KMS-11 (cell line): ENCODE measurements around the gene NUDT16L1.
A peak's percentile ranks its signal among the peaks of the same experiment; 100 is the strongest.

ENCODE experiments used
- H2AFZ ChIP-seq: fragments of 200-600 bp; sonication (generic); 2 replicates; pipeline ENCODE4 v1.6.1; 2016; ENCODE audit warnings: antibody characterized with exemption, mixed run types, low read depth
- H3K27ac ChIP-seq: fragments of 200-600 bp; sonication (generic); 2 replicates; pipeline ENCODE4 v1.6.1; 2016; ENCODE audit warnings: mild to moderate bottlenecking, mixed run types
- H3K27me3 ChIP-seq: fragments of 200-600 bp; sonication (generic); 2 replicates; pipeline ENCODE4 v1.6.1; 2017; ENCODE audit warnings: mild to moderate bottlenecking, low read depth, mixed run types, moderate library complexity; ENCODE audit not compliant: insufficient read depth
- H3K36me3 ChIP-seq: fragments of 200-600 bp; sonication (generic); 2 replicates; pipeline ENCODE4 v1.6.1; 2017; ENCODE audit warnings: mild to moderate bottlenecking, mixed run types; ENCODE audit not compliant: insufficient read depth
- H3K4me1 ChIP-seq: fragments of 200-600 bp; sonication (generic); 2 replicates; pipeline ENCODE4 v1.6.1; 2016; ENCODE audit warnings: mild to moderate bottlenecking, low read depth, mixed run types; ENCODE audit not compliant: poor library complexity, severe bottlenecking
- H3K4me2 ChIP-seq: fragments of 200-600 bp; sonication (generic); 2 replicates; pipeline ENCODE4 v1.7.0; 2016; ENCODE audit warnings: mild to moderate bottlenecking, mixed run types
- H3K4me3 ChIP-seq: fragments of 200-600 bp; sonication (generic); IDR thresholded peaks from 2 replicates; pipeline ENCODE4 v1.6.1; 2017; ENCODE audit warnings: low read depth, low read length, mixed read lengths; ENCODE audit not compliant: insufficient read depth
- H3K79me2 ChIP-seq: fragments of 200-600 bp; sonication (generic); 2 replicates; pipeline ENCODE4 v1.6.1; 2016; ENCODE audit warnings: low read depth, mixed run types; ENCODE audit not compliant: insufficient read depth
- H3K9ac ChIP-seq: fragments of 200-600 bp; sonication (generic); 2 replicates; pipeline ENCODE4 v1.6.1; 2016; ENCODE audit warnings: mild to moderate bottlenecking, mixed run types
- H4K20me1 ChIP-seq: fragments of 200-600 bp; sonication (generic); 2 replicates; pipeline ENCODE4 v1.6.1; 2016; ENCODE audit warnings: mild to moderate bottlenecking, mixed run types; ENCODE audit not compliant: insufficient read depth
- TF ChIP-seq, protein P1 (sequence below): fragments of 200-600 bp; sonication (generic); conservative IDR thresholded peaks from 2 replicates; pipeline ENCODE4 v1.6.1; 2017; ENCODE audit warnings: low read depth, mild to moderate bottlenecking, antibody characterized with exemption, low read length, moderate library complexity, mixed read lengths

Gene NUDT16L1

DNA sequence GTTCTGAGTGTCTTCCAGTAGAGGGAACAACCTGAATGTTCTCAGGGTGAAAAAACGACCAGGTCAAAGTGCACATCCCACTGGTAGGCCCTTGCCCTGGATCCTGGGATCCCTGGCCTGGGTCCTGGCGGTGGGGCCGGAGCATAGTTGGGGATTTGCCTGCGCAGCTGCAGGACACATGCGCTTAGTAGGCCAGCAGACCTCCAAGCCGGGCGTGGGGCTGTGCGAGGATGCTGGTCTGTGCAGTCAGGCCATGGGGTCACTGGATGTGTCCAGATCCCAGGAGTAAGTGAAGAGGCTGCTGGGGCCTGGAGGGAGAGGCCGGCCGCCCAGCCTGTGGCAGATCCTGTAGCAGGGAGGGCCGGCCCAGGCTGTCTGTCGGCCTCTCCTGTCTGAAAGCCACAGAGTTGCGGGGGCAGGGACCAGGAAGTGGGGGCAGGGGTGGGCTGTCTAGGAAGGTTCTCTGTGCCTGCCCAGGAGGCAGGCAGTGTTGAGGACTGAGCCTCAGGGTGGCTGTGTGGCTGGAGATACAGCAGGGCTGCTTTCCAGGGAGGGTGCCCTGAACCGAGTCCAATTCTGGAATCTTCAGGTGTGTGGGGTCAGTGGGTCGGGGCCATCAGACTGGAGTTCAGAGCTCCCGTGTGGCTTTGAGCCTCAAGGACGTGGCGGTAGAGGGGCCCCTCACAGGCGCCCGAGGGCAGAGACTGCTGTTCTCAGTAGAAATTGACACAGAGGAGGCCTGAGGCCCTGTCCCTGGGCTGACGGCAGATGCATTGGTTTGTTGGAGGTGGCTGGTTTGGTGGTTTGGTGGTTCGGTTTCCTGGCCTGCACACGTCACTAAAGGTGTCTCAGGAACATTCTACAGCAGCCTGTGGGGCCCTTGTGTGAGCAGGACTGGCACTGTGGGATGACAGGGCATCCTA lies 17.2 kb upstream of the NUDT16L1 start:
- TF ChIP-seq, protein P1, sequence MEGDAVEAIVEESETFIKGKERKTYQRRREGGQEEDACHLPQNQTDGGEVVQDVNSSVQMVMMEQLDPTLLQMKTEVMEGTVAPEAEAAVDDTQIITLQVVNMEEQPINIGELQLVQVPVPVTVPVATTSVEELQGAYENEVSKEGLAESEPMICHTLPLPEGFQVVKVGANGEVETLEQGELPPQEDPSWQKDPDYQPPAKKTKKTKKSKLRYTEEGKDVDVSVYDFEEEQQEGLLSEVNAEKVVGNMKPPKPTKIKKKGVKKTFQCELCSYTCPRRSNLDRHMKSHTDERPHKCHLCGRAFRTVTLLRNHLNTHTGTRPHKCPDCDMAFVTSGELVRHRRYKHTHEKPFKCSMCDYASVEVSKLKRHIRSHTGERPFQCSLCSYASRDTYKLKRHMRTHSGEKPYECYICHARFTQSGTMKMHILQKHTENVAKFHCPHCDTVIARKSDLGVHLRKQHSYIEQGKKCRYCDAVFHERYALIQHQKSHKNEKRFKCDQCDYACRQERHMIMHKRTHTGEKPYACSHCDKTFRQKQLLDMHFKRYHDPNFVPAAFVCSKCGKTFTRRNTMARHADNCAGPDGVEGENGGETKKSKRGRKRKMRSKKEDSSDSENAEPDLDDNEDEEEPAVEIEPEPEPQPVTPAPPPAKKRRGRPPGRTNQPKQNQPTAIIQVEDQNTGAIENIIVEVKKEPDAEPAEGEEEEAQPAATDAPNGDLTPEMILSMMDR = no peak
- H3K4me2 ChIP-seq = peak overlapping the region; percentile 46
- peaks cover 5% of the 10 kb centered on the region; the same call in 1 of the 2 replicates for H3K79me2 ChIP-seq
- H3K9ac ChIP-seq = peak overlapping the region; percentile 70; the same call in 1 of the 2 replicates
- H3K27me3 ChIP-seq = no peaks in the 10 kb centered on the region
- H3K36me3 ChIP-seq = no peaks in the 10 kb centered on the region
- H2AFZ ChIP-seq = peak overlapping the region; percentile 45; the same call in 1 of the 2 replicates
- peaks cover 43% of the 10 kb centered on the region for H3K4me1 ChIP-seq
- H4K20me1 ChIP-seq = no peaks in the 10 kb centered on the region
- H3K27ac ChIP-seq = peak overlapping the region; percentile 88
- H3K4me3 ChIP-seq = no peak overlapping the region

DNA sequence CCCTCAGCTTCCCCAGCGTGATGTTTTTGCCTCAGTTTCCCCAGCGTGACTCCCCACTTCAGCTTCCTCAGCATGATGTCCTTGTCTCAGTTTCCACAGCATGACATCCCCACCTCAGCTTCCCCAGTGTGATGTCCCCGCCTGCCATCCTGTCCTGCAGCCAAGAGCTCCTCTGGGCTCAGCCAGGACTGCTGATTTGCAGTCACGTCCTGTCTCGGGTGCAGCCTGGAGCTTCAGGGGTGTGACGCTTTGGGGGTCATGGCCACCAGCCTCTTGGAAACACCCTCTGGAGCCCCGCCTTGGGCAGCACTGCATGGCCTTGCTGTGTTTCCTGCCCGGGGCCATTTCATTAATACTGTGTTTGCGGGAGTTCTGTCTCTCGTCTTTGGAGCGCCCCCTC lies 16.5 kb upstream of the NUDT16L1 start:
- peaks cover 43% of the 10 kb centered on the region for H3K4me1 ChIP-seq
- H3K36me3 ChIP-seq = no peaks in the 10 kb centered on the region
- no peaks in the 10 kb centered on the region for H4K20me1 ChIP-seq
- peak overlapping the region; percentile 46 for H3K4me2 ChIP-seq
- H3K4me3 ChIP-seq = no peak overlapping the region
- TF ChIP-seq, protein P1 = no peak
- peak overlapping the region; percentile 45; the same call in 1 of the 2 replicates for H2AFZ ChIP-seq
- peak overlapping the region; percentile 88 for H3K27ac ChIP-seq
- no peaks in the 10 kb centered on the region for H3K27me3 ChIP-seq
- H3K79me2 ChIP-seq = peaks cover 5% of the 10 kb centered on the region; the same call in 1 of the 2 replicates
- peak overlapping the region; percentile 70; the same call in 1 of the 2 replicates for H3K9ac ChIP-seq

- no peaks in the 10 kb centered on the region for H4K20me1 ChIP-seq
- peaks cover 5% of the 10 kb centered on the region; the same call in 1 of the 2 replicates for H3K79me2 ChIP-seq
- no peak overlapping the region for H3K9ac ChIP-seq
- H3K27ac ChIP-seq = peak overlapping the region; percentile 88
- no peak overlapping the region for H3K4me3 ChIP-seq
- H2AFZ ChIP-seq = no peak overlapping the region
- no peaks in the 10 kb centered on the region for H3K36me3 ChIP-seq
- peaks cover 43% of the 10 kb centered on the region for H3K4me1 ChIP-seq
- TF ChIP-seq, protein P1 = no peak
- H3K4me2 ChIP-seq = peak overlapping the region; percentile 46; the same call in 1 of the 2 replicates
- no peaks in the 10 kb centered on the region for H3K27me3 ChIP-seq
Observed at GRCh38 chr16:4677390-4677789, 16.0 kb upstream of the NUDT16L1 start.

DNA sequence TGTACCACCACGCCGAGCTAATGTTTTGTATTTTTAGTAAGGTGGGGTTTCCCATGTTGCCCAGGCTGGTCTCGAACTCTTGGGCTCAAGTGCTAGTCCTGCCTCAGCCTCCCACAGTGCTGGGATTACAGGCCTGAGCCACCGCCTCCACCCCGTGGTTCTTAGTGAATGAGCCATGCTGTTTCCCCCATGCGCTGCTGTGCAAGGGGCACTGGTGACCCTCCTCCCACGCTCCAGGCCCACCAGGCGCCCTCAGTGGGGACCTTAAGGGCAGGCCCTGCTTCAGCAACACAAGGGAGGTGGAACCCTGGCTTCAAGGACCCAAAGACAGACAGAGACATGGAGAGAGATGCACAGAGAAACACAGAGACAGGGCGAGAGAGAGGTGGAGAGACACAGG lies 15.4 kb upstream of the NUDT16L1 start:
- Histone ChIP-seq H3K9ac (no peak overlapping the region), H3K4me1 (peaks cover 43% of the 10 kb centered on the region), H3K4me3 (no peak overlapping the region), H3K79me2 (peaks cover 5% of the 10 kb centered on the region; the same call in 1 of the 2 replicates), H2AFZ (no peak overlapping the region), H3K4me2 (no peak overlapping the region), H4K20me1 (no peaks in the 10 kb centered on the region), H3K36me3 (no peaks in the 10 kb centered on the region), H3K27me3 (no peaks in the 10 kb centered on the region), H3K27ac (no peak overlapping the region)
- TF ChIP-seq, protein P1 = no peak
